Ammon's horn (tissue), 1 donor: ENCODE results near the gene RRP1B.
A peak's percentile ranks its signal among the peaks of the same experiment; 100 is the strongest.
"Not testable (repeated sequence)": the region's sequence is repeated elsewhere in the genome, so short reads cannot be mapped to it uniquely, and the experiment has no call there.

ENCODE experiments used
- DNase-seq: peaks from one replicate; pipeline ENCODE4 v3.0.0-alpha.2; 2016; ENCODE audit warnings: low spot score

RRP1B gene

GRCh38 chr21:43659136-43660000, at the start of gene RRP1B, which contains the start of gene HSF2BP:
RRP1B (plus strand) TSS chr21:43659560; CDS start chr21:43659665, 105 bp downstream.
HSF2BP (minus strand) TSS chr21:43659488; CDS start chr21:43658096, 1,392 bp downstream.
- DNase-seq = peak; percentile 86

GRCh38 chr21:43611598-43612369, 47.6 kb upstream of the RRP1B start:
- peak; percentile 56 for DNase-seq

GRCh38 chr21:43613755-43614638, 45.4 kb upstream of the RRP1B start:
- no peak for DNase-seq

GRCh38 chr21:43614839-43615238, 44.5 kb upstream of the RRP1B start:
- no peak for DNase-seq

GRCh38 chr21:43616861-43617260, 42.5 kb upstream of the RRP1B start:
- not testable (repeated sequence) for DNase-seq

GRCh38 chr21:43618940-43619339, 40.4 kb upstream of the RRP1B start:
- DNase-seq = no peak

- no peak for DNase-seq
Measured at GRCh38 chr21:43619344-43619743, 40.0 kb upstream of the RRP1B start.

- no peak for DNase-seq
Measured at GRCh38 chr21:43619856-43620255, 39.5 kb upstream of the RRP1B start.

- no peak for DNase-seq
Measured at GRCh38 chr21:43622796-43623195, 36.6 kb upstream of the RRP1B start.

GRCh38 chr21:43623588-43623987, 35.8 kb upstream of the RRP1B start:
- DNase-seq = no peak

- no peak for DNase-seq
Measured at GRCh38 chr21:43624339-43624738, 35.0 kb upstream of the RRP1B start.

- no peak for DNase-seq
Measured at GRCh38 chr21:43626390-43626789, 33.0 kb upstream of the RRP1B start.

- no peak for DNase-seq
Measured at GRCh38 chr21:43627527-43627926, 31.8 kb upstream of the RRP1B start.

- DNase-seq = no peak
Measured at GRCh38 chr21:43631411-43632107, 27.8 kb upstream of the RRP1B start.

- no peak for DNase-seq
Measured at GRCh38 chr21:43632373-43632905, 26.9 kb upstream of the RRP1B start.

- no peak for DNase-seq
Measured at GRCh38 chr21:43634618-43635017, 24.7 kb upstream of the RRP1B start.

- DNase-seq = no peak
Measured at GRCh38 chr21:43635436-43635835, 23.9 kb upstream of the RRP1B start.

GRCh38 chr21:43637530-43638158, 21.7 kb upstream of the RRP1B start:
- no peak for DNase-seq

GRCh38 chr21:43639470-43640353, 19.6 kb upstream of the RRP1B start:
- DNase-seq = no peak

- DNase-seq = no peak
Measured at GRCh38 chr21:43640400-43640799, 19.0 kb upstream of the RRP1B start.
